SU-DHL-6 (cell line): ENCODE measurements around the gene LTA4H.

Experiments
- H2AFZ ChIP-seq: fragments of 200-600 bp; sonication (generic); 2 replicates; pipeline ENCODE4 v1.6.1; 2014; ENCODE audit warnings: low read depth, mild to moderate bottlenecking, moderate library complexity, mixed read lengths, antibody characterized with exemption, low read length; ENCODE audit not compliant: severe bottlenecking
- H3F3A ChIP-seq: fragments of 200-600 bp; shearing (Covaris generic); 2 replicates; pipeline ENCODE4 v1.6.0; 2016; ENCODE audit warnings: antibody characterized with exemption, mild to moderate bottlenecking; ENCODE audit not compliant: insufficient read depth
- H3K27ac ChIP-seq: fragments of 200-600 bp; sonication (generic); 2 replicates; pipeline ENCODE4 v1.5.1; 2016; ENCODE audit warnings: low read depth, mild to moderate bottlenecking, low read length, moderate library complexity, mixed read lengths
- H3K27me3 ChIP-seq: fragments of 200-600 bp; sonication (generic), shearing (Covaris generic); 2 replicates; pipeline ENCODE4 v1.6.0; 2014; ENCODE audit warnings: mild to moderate bottlenecking, low read length
- H3K36me3 ChIP-seq: fragments of 200-600 bp; sonication (generic); 2 replicates; pipeline ENCODE4 v1.6.1; 2014; ENCODE audit warnings: mild to moderate bottlenecking, low read length, mixed read lengths
- H3K4me2 ChIP-seq: fragments of 300-600, 200-600 bp; shearing (Covaris generic), sonication (generic); 2 replicates; pipeline ENCODE4 v1.6.0; 2014; ENCODE audit warnings: low read length, low read depth, mild to moderate bottlenecking; ENCODE audit not compliant: poor library complexity, severe bottlenecking
- H3K4me3 ChIP-seq: fragments of 200-600 bp; sonication (generic); 2 replicates; pipeline ENCODE4 v1.5.1; 2014; ENCODE audit warnings: antibody characterized with exemption, low read length, mild to moderate bottlenecking, mixed read lengths; ENCODE audit not compliant: insufficient read depth, poor library complexity, severe bottlenecking
- H3K79me2 ChIP-seq: fragments of 200-600 bp; sonication (generic); 2 replicates; pipeline ENCODE4 v1.6.1; 2014; ENCODE audit warnings: mild to moderate bottlenecking, low read length, moderate library complexity; ENCODE audit not compliant: insufficient read depth
- H3K9ac ChIP-seq: fragments of 200-600 bp; sonication (generic); 2 replicates; pipeline ENCODE4 v1.7.0; 2014; ENCODE audit warnings: mild to moderate bottlenecking, low read length
- H3K9me2 ChIP-seq: fragments of 200-600 bp; sonication (generic); replicated peaks from 2 replicates; pipeline ENCODE4 v1.6.1; 2014; ENCODE audit warnings: low read length; ENCODE audit not compliant: insufficient read depth
- H3K9me3 ChIP-seq: fragments of 200-600 bp; sonication (generic); 2 replicates; pipeline ENCODE4 v1.6.1; 2014; ENCODE audit warnings: low read length, mixed read lengths; ENCODE audit not compliant: insufficient read depth
- H4K20me1 ChIP-seq: fragments of 200-600 bp; sonication (generic); 2 replicates; pipeline ENCODE4 v1.6.1; 2014; ENCODE audit warnings: low read depth, mild to moderate bottlenecking, antibody characterized with exemption, low read length, moderate library complexity, mixed read lengths
- EZH2phosphoT487 ChIP-seq: fragments of 200-600 bp; sonication (generic), shearing (Covaris generic); conservative IDR thresholded peaks from 2 replicates; pipeline ENCODE4 v1.6.1; 2018; ENCODE audit warnings: mild to moderate bottlenecking, antibody characterized with exemption, low read length, moderate library complexity, mixed read lengths
- TF ChIP-seq, protein P1 (sequence below): fragments of 200-600 bp; sonication (generic); IDR thresholded peaks from one replicate; pipeline ENCODE4 v1.5.1; 2017; ENCODE audit warnings: antibody characterized with exemption, mild to moderate bottlenecking, low read length, moderate library complexity; ENCODE audit not compliant: insufficient read depth, poor library complexity, severe bottlenecking

Gene LTA4H

GRCh38 chr12:96064966-96065365 lies 29.6 kb upstream of the LTA4H start:
- Histone ChIP-seq H3K27me3 (no peaks in the 10 kb centered on the region), H3F3A (no peaks in the 10 kb centered on the region), H3K4me2 (no peak overlapping the region), H4K20me1 (no peaks in the 10 kb centered on the region), H3K9ac (no peak overlapping the region), H2AFZ (no peak overlapping the region), H3K36me3 (no peaks in the 10 kb centered on the region), H3K9me3 (no peaks in the 10 kb centered on the region), H3K79me2 (no peaks in the 10 kb centered on the region), H3K4me3 (no peak overlapping the region), H3K27ac (no peak overlapping the region), H3K9me2 (no peaks in the 10 kb centered on the region)
- TF ChIP-seq EZH2phosphoT487: no peak
- TF ChIP-seq, protein P1, sequence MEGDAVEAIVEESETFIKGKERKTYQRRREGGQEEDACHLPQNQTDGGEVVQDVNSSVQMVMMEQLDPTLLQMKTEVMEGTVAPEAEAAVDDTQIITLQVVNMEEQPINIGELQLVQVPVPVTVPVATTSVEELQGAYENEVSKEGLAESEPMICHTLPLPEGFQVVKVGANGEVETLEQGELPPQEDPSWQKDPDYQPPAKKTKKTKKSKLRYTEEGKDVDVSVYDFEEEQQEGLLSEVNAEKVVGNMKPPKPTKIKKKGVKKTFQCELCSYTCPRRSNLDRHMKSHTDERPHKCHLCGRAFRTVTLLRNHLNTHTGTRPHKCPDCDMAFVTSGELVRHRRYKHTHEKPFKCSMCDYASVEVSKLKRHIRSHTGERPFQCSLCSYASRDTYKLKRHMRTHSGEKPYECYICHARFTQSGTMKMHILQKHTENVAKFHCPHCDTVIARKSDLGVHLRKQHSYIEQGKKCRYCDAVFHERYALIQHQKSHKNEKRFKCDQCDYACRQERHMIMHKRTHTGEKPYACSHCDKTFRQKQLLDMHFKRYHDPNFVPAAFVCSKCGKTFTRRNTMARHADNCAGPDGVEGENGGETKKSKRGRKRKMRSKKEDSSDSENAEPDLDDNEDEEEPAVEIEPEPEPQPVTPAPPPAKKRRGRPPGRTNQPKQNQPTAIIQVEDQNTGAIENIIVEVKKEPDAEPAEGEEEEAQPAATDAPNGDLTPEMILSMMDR: no peak

- Histone ChIP-seq H3K27ac (no peak overlapping the region), H2AFZ (no peak overlapping the region), H3K9ac (no peak overlapping the region), H3K9me2 (no peaks in the 10 kb centered on the region), H3F3A (no peaks in the 10 kb centered on the region), H3K36me3 (no peaks in the 10 kb centered on the region), H4K20me1 (no peaks in the 10 kb centered on the region), H3K4me2 (no peak overlapping the region), H3K9me3 (no peaks in the 10 kb centered on the region), H3K27me3 (no peaks in the 10 kb centered on the region), H3K4me3 (no peak overlapping the region), H3K79me2 (no peaks in the 10 kb centered on the region)
- TF ChIP-seq, protein P1: no peak
- TF ChIP-seq EZH2phosphoT487: no peak
These were observed 28.9 kb upstream of the LTA4H start for GRCh38 chr12:96064271-96064670.

DNA sequence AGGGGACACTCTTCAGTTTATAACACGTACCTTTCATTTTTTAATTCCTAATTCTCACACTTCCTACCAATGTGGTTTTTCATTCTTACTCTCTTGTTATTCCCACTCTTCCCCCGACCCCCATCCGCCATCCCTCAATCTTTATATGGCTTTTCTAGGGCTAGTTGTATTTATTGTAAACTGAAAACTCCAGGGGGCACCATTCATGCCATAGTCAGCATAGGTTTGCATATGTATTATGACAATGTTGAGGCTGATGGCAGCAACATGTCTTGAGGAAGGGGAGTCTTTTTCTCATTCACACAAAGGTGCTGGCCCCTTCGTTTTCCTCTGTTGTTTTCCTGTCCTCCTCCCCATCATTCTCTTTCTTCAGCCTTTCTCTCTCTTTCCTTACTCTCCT lies 27.7 kb upstream of the LTA4H start:
- no peak overlapping the region for H3K27ac ChIP-seq
- H3K4me2 ChIP-seq: no peak overlapping the region
- H3F3A ChIP-seq: no peaks in the 10 kb centered on the region

More for the DNA sequence above, 27.7 kb upstream of the LTA4H start:
- Histone ChIP-seq H3K9me3 (no peaks in the 10 kb centered on the region), H3K9ac (no peak overlapping the region), H3K79me2 (no peaks in the 10 kb centered on the region), H3K4me3 (no peak overlapping the region), H3K9me2 (no peaks in the 10 kb centered on the region), H3K27me3 (no peaks in the 10 kb centered on the region), H3K36me3 (no peaks in the 10 kb centered on the region), H4K20me1 (no peaks in the 10 kb centered on the region), H2AFZ (no peak overlapping the region)
- TF ChIP-seq, protein P1: no peak
- no peak for TF ChIP-seq EZH2phosphoT487
